ENCODE data around the gene GALNT4.

DNA sequence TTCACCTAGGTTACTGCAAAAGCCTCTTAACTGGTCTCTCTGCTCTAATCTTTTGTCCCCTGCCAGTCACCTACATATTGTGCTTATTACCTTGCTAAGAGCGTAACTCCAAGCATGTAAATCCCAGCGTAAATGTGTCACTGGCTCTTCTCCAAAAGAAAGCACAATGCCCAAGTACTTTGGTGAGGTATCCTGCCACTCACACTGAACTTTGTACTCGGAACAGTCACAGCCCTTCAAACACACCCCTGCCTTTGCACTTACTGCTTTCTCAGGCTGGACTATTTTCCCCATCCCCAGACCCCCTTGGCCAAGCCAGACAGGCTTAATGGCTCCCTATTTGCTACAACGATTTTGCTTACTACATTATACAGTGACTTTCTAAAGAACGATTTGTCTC, 31.7 kb downstream of the GALNT4 start:
- TF ChIP-seq, protein P1, sequence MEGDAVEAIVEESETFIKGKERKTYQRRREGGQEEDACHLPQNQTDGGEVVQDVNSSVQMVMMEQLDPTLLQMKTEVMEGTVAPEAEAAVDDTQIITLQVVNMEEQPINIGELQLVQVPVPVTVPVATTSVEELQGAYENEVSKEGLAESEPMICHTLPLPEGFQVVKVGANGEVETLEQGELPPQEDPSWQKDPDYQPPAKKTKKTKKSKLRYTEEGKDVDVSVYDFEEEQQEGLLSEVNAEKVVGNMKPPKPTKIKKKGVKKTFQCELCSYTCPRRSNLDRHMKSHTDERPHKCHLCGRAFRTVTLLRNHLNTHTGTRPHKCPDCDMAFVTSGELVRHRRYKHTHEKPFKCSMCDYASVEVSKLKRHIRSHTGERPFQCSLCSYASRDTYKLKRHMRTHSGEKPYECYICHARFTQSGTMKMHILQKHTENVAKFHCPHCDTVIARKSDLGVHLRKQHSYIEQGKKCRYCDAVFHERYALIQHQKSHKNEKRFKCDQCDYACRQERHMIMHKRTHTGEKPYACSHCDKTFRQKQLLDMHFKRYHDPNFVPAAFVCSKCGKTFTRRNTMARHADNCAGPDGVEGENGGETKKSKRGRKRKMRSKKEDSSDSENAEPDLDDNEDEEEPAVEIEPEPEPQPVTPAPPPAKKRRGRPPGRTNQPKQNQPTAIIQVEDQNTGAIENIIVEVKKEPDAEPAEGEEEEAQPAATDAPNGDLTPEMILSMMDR (IDR thresholded peaks at IDR 0.05; ENCODE audit: insufficient read depth, low read length, poor library complexity, severe bottlenecking): no peak
- no peak for TF ChIP-seq EZH2phosphoT487 (conservative IDR thresholded peaks at IDR 0.05; ENCODE audit: low read length)

Measured in SU-DHL-6 (cell line).